HepG2 (cell line): Measurements from ENCODE around the gene FXR2. TPM values are rescaled to one million over a fixed set of nuclear protein-coding genes. Genes with fewer than 3 reads are reported as not detected.

Source experiments
- ATAC-seq: fragments of 200-7000 bp; cut with Tn5 transposase; 3 replicates; pipeline ENCODE4 v1.9.1; 2020; ENCODE audit warnings: mild to moderate bottlenecking, moderate library complexity
- BruUV-seq: library from RNA; stranded (reverse); fragments of 400-500 nt; replicated peaks from 2 replicates; lab custom pipeline; 2021; lab: Mats Ljungman, UMichigan
- CTCF ChIA-PET: fragments of 300-600 bp; formaldehyde crosslinking; extraction: SDS; loops from one replicate; lab custom pipeline; 2021; ENCODE audit warnings: low total read pairs, inconsistent platforms, low intra/inter-chr PET ratio; lab: Yijun Ruan, JAX
- POLR2A ChIA-PET: fragments of 350-600 bp; sonication (Branson Sonifier 250); formaldehyde crosslinking; loops from one replicate; lab custom pipeline; 2020; ENCODE audit warnings: antibody characterized with exemption, inconsistent platforms; lab: Yijun Ruan, JAX
- DNase-seq: peaks from one replicate; pipeline ENCODE4 v3.0.0-alpha.2; 2015; ENCODE audit warnings: low spot score
- FAIRE-seq: peaks from 3 replicates; lab custom pipeline; 2011; peaks lifted over from hg19 to GRCh38; lab: Jason Lieb, UNC
- H2AFZ ChIP-seq: one replicate; pipeline ENCODE4 v1.6.1; 2011; ENCODE audit warnings: low read length, inconsistent platforms
- H3K27ac ChIP-seq: fragments of 300-600 bp; 3 replicates; pipeline ENCODE4 v1.8.0; 2011; ENCODE audit warnings: mixed run types, mild to moderate bottlenecking, mixed read lengths, low read length, inconsistent platforms; ENCODE audit not compliant: insufficient read depth; ENCODE audit errors: extremely low read length
- H3K27me3 ChIP-seq, 2 experiments: fragments of 200-600 bp in 1 of 2; 2 replicates in 1 of 2; 3 replicates in 1 of 2; pipeline versions ENCODE4 v1.6.0 to v1.8.0; 2011; ENCODE audit warnings: low read length in 2 of 2, mild to moderate bottlenecking in 2 of 2, moderate library complexity in 2 of 2, inconsistent platforms in 1 of 2; ENCODE audit not compliant: insufficient read depth in 2 of 2, control insufficient read depth in 1 of 2
- H3K36me3 ChIP-seq, 2 experiments: fragments of 200-600 bp in 1 of 2; replicated peaks in 1 of 2; 2 replicates in 1 of 2; 3 replicates in 1 of 2; pipeline versions ENCODE4 v1.5.1 to v1.8.0; 2011; ENCODE audit warnings: low read length in 2 of 2, inconsistent platforms in 1 of 2; ENCODE audit not compliant: insufficient read depth in 2 of 2, control insufficient read depth in 1 of 2
- H3K4me1 ChIP-seq: 2 replicates; pipeline ENCODE4 v1.5.1; 2012; ENCODE audit warnings: low read length, inconsistent platforms; ENCODE audit not compliant: insufficient read depth
- H3K4me2 ChIP-seq: 2 replicates; pipeline ENCODE4 v1.6.0; 2011; ENCODE audit warnings: low read depth, low read length, inconsistent platforms
- H3K4me3 ChIP-seq, 3 experiments: fragments of 200-600 bp in 1 of 3; sonication (generic), shearing (Covaris generic) in 1 of 3; replicated peaks in 1 of 3; 2 replicates each; pipeline ENCODE4 v1.5.1; 2011 to 2016; ENCODE audit warnings: low read length in 3 of 3, inconsistent platforms in 2 of 3, low read depth in 2 of 3, mild to moderate bottlenecking in 2 of 3, control low read depth in 1 of 3, mixed read lengths in 1 of 3; ENCODE audit not compliant: insufficient read depth in 1 of 3
- H3K79me2 ChIP-seq: one replicate; pipeline ENCODE4 v1.6.1; 2011; ENCODE audit warnings: low read length, inconsistent platforms; ENCODE audit not compliant: insufficient read depth
- H3K9ac ChIP-seq: 2 replicates; pipeline ENCODE4 v1.6.0; 2011; ENCODE audit warnings: mild to moderate bottlenecking, low read depth, low read length, inconsistent platforms; ENCODE audit not compliant: insufficient read depth
- H3K9me3 ChIP-seq: 2 replicates; pipeline ENCODE4 v1.5.1; 2012; ENCODE audit warnings: mild to moderate bottlenecking, low read length
- H4K20me1 ChIP-seq: 2 replicates; pipeline ENCODE4 v1.6.0; 2011; ENCODE audit warnings: inconsistent platforms, mild to moderate bottlenecking, low read length, moderate library complexity; ENCODE audit not compliant: insufficient read depth
- FOXK1 ChIP-seq: sonication (generic); formaldehyde crosslinking; IDR thresholded peaks from 2 replicates; pipeline ENCODE4 v1.4.0; 2020; ENCODE audit warnings: low read depth, missing genetic modification reagents, borderline replicate concordance
- POGZ ChIP-seq: sonication (generic); formaldehyde crosslinking; IDR thresholded peaks from 2 replicates; pipeline ENCODE4 v1.4.0; 2020; ENCODE audit warnings: mild to moderate bottlenecking, missing genetic modification reagents
- YEATS4 ChIP-seq: sonication (generic); formaldehyde crosslinking; IDR thresholded peaks from 2 replicates; pipeline ENCODE4 v1.4.0; 2020; ENCODE audit warnings: missing genetic modification reagents, borderline replicate concordance
- ZNF160 ChIP-seq: sonication (generic); formaldehyde crosslinking; IDR thresholded peaks from 2 replicates; pipeline ENCODE4 v1.8.0; 2022; ENCODE audit warnings: mild to moderate bottlenecking, inconsistent platforms, missing genetic modification reagents
- ZNF251 ChIP-seq: sonication (generic); formaldehyde crosslinking; IDR thresholded peaks from 2 replicates; pipeline ENCODE4 v1.9.0; 2021; ENCODE audit warnings: mild to moderate bottlenecking, missing genetic modification reagents
- ZNF331 ChIP-seq: sonication (generic); formaldehyde crosslinking; IDR thresholded peaks from 2 replicates; pipeline ENCODE4 v1.4.0; 2020; ENCODE audit warnings: missing genetic modification reagents
- ZNF543 ChIP-seq: sonication (generic); formaldehyde crosslinking; IDR thresholded peaks from 2 replicates; pipeline ENCODE4 v1.4.0; 2020; ENCODE audit warnings: mild to moderate bottlenecking, missing genetic modification reagents
- ZNF598 ChIP-seq: sonication (generic); formaldehyde crosslinking; IDR thresholded peaks from 2 replicates; pipeline ENCODE4 v1.5.1; 2020; ENCODE audit warnings: mild to moderate bottlenecking, missing genetic modification reagents, borderline replicate concordance
- ZNF614 ChIP-seq: IDR thresholded peaks from 2 replicates; pipeline ENCODE4 v1.6.1; 2018; ENCODE audit warnings: missing biosample characterization, missing genetic modification reagents, inconsistent platforms, borderline replicate concordance
- ZSCAN29 ChIP-seq: sonication (generic); formaldehyde crosslinking; conservative IDR thresholded peaks from 2 replicates; pipeline ENCODE4 v1.4.0; 2020; ENCODE audit warnings: mild to moderate bottlenecking, missing genetic modification reagents
- WGBS: methylation state at CpG from one replicate; pipeline ENCODE4 v1.1.6; 2017; ENCODE audit warnings: low lambda C conversion rate; 5-methylcytosine and 5-hydroxymethylcytosine counted together
- in situ Hi-C: cut with HindIII; loops from 2 replicates; pipeline ENCODE4 v1.10.0; 2017; ENCODE audit warnings: low pct_unique_long_range_greater_than_20kb; ENCODE audit not compliant: extremely low pct_ligation_motif_present
- intact Hi-C: fragments of 100-400 bp; cut with micrococcal nuclease; formaldehyde crosslinking; loops from one replicate; pipeline ENCODE4 v1.10.0; 2022; ENCODE audit not compliant: unreplicated experiment
- polyA plus RNA-seq, 8 experiments: library from polyadenylated mRNA; depleted of rRNA in 3 of 8; stranded (reverse) in 7 of 8; unstranded in 1 of 8; fragments of >200 nt; fragmentation: Illumina TruSeq in 4 of 8; extraction: Trizol in 4 of 8; gene quantifications; 2 replicates each; pipeline versions ENCODE4 v1.2.1 to v1.2.3, GENCODE V29; 2011 to 2016; ENCODE audit warnings: low read depth in 4 of 8, missing spikeins in 1 of 8, mixed read lengths in 1 of 8; ENCODE audit not compliant: insufficient read depth in 1 of 8
- total RNA-seq, 5 experiments: library from RNA; depleted of rRNA; stranded (reverse); fragments of >200 nt; fragmentation: Illumina TruSeq; extraction: Trizol; gene quantifications; 2 replicates each; pipeline ENCODE4 v1.2.3, GENCODE V29; 2016; ENCODE audit warnings: low read depth in 1 of 5
- TF ChIP-seq, protein P1 (sequence below): sonication (generic); formaldehyde crosslinking; IDR thresholded peaks from 2 replicates; pipeline ENCODE4 v1.5.1; 2020; ENCODE audit warnings: mild to moderate bottlenecking, missing genetic modification reagents, moderate library complexity
- TF ChIP-seq, protein P2 (sequence below): IDR thresholded peaks from 2 replicates; pipeline ENCODE4 v1.6.1; 2016; ENCODE audit warnings: missing biosample characterization, missing genetic modification reagents, low read depth
- TF ChIP-seq, protein P3 (sequence below): sonication (generic); formaldehyde crosslinking; IDR thresholded peaks from 2 replicates; pipeline ENCODE4 v1.4.0; 2020; ENCODE audit warnings: missing genetic modification reagents
- TF ChIP-seq, protein P4 (sequence below): sonication (generic); formaldehyde crosslinking; IDR thresholded peaks from 2 replicates; pipeline ENCODE4 v1.5.0; 2020; ENCODE audit warnings: mild to moderate bottlenecking, missing genetic modification reagents, moderate library complexity

FXR2 gene
- total and polyA plus RNA-seq, 2 of the 13 experiments (the other 11 are each of a cell fraction or from before 2014, with no cell fraction given), result 20.9 to 24.4 TPM

DNA sequence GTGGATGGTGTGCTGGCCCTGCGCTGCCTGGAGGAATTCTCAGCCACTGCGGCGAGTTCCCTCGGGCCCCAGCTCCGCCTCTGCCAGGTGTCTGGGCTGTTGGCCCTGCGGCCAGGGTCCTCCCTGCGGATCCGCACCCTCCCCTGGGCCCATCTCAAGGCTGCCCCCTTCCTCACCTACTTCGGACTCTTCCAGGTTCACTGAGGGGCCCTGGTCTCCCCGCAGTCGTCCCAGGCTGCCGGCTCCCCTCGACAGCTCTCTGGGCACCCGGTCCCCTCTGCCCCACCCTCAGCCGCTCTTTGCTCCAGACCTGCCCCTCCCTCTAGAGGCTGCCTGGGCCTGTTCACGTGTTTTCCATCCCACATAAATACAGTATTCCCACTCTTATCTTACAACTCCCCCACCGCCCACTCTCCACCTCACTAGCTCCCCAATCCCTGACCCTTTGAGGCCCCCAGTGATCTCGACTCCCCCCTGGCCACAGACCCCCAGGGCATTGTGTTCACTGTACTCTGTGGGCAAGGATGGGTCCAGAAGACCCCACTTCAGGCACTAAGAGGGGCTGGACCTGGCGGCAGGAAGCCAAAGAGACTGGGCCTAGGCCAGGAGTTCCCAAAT lies 57.4 kb downstream of the FXR2 start:
- CTCF ChIA-PET, result no interaction called here
- H2AFZ ChIP-seq, result no peak overlapping the region
- DNase-seq, result peak; percentile 42
- TF ChIP-seq ZSCAN29, result 0 out of 2 replicates have a peak, but pooled peaks have one; percentile 4
- 0 out of 2 replicates have a peak, but pooled peaks have one; percentile 24 for TF ChIP-seq ZNF331 (CRISPR knock-in tag)
- TF ChIP-seq ZNF160 (CRISPR knock-in tag), result no peak
- peak; percentile 32; the same call in 1 of the 2 replicates for TF ChIP-seq YEATS4 (CRISPR knock-in tag)
- 0 out of 2 replicates have a peak, but pooled peaks have one; percentile 6 for TF ChIP-seq ZNF543 (CRISPR knock-in tag)
- TF ChIP-seq, protein P1, sequence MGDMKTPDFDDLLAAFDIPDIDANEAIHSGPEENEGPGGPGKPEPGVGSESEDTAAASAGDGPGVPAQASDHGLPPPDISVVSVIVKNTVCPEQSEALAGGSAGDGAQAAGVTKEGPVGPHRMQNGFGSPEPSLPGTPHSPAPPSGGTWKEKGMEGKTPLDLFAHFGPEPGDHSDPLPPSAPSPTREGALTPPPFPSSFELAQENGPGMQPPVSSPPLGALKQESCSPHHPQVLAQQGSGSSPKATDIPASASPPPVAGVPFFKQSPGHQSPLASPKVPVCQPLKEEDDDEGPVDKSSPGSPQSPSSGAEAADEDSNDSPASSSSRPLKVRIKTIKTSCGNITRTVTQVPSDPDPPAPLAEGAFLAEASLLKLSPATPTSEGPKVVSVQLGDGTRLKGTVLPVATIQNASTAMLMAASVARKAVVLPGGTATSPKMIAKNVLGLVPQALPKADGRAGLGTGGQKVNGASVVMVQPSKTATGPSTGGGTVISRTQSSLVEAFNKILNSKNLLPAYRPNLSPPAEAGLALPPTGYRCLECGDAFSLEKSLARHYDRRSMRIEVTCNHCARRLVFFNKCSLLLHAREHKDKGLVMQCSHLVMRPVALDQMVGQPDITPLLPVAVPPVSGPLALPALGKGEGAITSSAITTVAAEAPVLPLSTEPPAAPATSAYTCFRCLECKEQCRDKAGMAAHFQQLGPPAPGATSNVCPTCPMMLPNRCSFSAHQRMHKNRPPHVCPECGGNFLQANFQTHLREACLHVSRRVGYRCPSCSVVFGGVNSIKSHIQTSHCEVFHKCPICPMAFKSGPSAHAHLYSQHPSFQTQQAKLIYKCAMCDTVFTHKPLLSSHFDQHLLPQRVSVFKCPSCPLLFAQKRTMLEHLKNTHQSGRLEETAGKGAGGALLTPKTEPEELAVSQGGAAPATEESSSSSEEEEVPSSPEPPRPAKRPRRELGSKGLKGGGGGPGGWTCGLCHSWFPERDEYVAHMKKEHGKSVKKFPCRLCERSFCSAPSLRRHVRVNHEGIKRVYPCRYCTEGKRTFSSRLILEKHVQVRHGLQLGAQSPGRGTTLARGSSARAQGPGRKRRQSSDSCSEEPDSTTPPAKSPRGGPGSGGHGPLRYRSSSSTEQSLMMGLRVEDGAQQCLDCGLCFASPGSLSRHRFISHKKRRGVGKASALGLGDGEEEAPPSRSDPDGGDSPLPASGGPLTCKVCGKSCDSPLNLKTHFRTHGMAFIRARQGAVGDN (CRISPR knock-in tag), result peak; percentile 35; the same call in 1 of the 2 replicates
- TF ChIP-seq ZNF598 (CRISPR knock-in tag), result no peak
- TF ChIP-seq, protein P2, sequence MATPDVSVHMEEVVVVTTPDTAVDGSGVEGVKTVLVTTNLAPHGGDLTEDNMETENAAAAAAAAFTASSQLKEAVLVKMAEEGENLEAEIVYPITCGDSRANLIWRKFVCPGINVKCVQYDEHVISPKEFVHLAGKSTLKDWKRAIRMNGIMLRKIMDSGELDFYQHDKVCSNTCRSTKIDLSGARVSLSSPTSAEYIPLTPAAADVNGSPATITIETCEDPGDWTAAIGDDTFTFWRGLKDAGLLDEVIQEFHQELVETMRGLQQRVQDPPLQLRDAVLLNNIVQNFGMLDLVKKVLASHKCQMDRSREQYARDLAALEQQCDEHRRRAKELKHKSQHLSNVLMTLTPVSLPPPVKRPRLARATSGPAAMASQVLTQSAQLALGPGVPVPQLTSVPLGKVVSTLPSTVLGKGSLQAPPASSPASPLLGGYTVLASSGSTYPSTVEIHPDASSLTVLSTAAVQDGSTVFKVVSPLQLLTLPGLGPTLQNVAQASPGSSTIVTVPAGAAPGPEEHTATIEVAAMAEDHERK (CRISPR knock-in tag), result no peak
- TF ChIP-seq, protein P3, sequence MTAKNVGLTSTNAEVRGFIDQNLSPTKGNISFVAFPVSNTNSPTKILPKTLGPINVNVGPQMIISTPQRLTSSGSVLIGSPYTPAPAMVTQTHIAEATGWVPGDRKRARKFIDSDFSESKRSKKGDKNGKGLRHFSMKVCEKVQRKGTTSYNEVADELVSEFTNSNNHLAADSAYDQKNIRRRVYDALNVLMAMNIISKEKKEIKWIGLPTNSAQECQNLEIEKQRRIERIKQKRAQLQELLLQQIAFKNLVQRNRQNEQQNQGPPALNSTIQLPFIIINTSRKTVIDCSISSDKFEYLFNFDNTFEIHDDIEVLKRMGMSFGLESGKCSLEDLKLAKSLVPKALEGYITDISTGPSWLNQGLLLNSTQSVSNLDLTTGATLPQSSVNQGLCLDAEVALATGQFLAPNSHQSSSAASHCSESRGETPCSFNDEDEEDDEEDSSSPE (CRISPR knock-in tag), result peak; percentile 47; the same call in 1 of the 2 replicates
- TF ChIP-seq ZNF251 (CRISPR knock-in tag), result no peak
- no peak for TF ChIP-seq POGZ (CRISPR knock-in tag)
- TF ChIP-seq ZNF614, result peak; percentile 45; the same call in 1 of the 2 replicates
- TF ChIP-seq, protein P4, sequence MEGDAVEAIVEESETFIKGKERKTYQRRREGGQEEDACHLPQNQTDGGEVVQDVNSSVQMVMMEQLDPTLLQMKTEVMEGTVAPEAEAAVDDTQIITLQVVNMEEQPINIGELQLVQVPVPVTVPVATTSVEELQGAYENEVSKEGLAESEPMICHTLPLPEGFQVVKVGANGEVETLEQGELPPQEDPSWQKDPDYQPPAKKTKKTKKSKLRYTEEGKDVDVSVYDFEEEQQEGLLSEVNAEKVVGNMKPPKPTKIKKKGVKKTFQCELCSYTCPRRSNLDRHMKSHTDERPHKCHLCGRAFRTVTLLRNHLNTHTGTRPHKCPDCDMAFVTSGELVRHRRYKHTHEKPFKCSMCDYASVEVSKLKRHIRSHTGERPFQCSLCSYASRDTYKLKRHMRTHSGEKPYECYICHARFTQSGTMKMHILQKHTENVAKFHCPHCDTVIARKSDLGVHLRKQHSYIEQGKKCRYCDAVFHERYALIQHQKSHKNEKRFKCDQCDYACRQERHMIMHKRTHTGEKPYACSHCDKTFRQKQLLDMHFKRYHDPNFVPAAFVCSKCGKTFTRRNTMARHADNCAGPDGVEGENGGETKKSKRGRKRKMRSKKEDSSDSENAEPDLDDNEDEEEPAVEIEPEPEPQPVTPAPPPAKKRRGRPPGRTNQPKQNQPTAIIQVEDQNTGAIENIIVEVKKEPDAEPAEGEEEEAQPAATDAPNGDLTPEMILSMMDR (CRISPR knock-in tag), result peak; percentile 56
- peak; percentile 31; the same call in 1 of the 2 replicates for TF ChIP-seq FOXK1 (CRISPR knock-in tag)

More for the DNA sequence above, 57.4 kb downstream of the FXR2 start:
- no peaks in the 10 kb centered on the region; a peak in 1 of 5 replicates for H3K27me3 ChIP-seq
- BruUV-seq, result no TSS peak
- in situ Hi-C loops (loop anchor here (5.0 kb wide), 1 partner anchor 45 kb away; no protein-coding TSS in a partner anchor), intact Hi-C loops (no loop called here)
- no peaks in the 10 kb centered on the region for H3K9me3 ChIP-seq
- FAIRE-seq (no peak), ATAC-seq (peak; percentile 44)
- H3K4me1 ChIP-seq, result peaks cover 52% of the 10 kb centered on the region
- WGBS, result 2% methylated on average over 15 of the region's 19 CpGs
- peaks cover 2% of the 10 kb centered on the region for H3K79me2 ChIP-seq
- POLR2A ChIA-PET, result interaction anchor here (0.5 to 4.8 kb wide), 11 partner anchors 9 to 275 kb away, joined by 3 to 33 read pairs (median 3); partner anchors contain the start of genes MPDU1, TMEM256, TNFSF12 and TP53
- peak overlapping the region; percentile 31; the same call in 1 of the 2 replicates for H3K9ac ChIP-seq
- H3K4me3 ChIP-seq, result peak overlapping the region; percentile 51 to 92 (median 58)
- peak overlapping the region; percentile 91 for H3K4me2 ChIP-seq
- no peaks in the 10 kb centered on the region for H3K36me3 ChIP-seq
- H3K27ac ChIP-seq, result no peak overlapping the region
- no peaks in the 10 kb centered on the region for H4K20me1 ChIP-seq
